ENCODE data around the gene TMCO6. TPM values are rescaled to one million over a fixed set of nuclear protein-coding genes. Genes with fewer than 3 reads are reported as not detected.

The TMCO6 gene
- total RNA-seq, 1 experiment from 2014 or later = 24.1 TPM

- H3K9me3 ChIP-seq (ENCODE audit: low read depth, low read length, poor library complexity, severe bottlenecking) = no peaks in the 10 kb centered on the region
- no peak overlapping the region for H3K27ac ChIP-seq (ENCODE audit: low read depth, low read length, poor library complexity, severe bottlenecking)
- no peaks in the 10 kb centered on the region for H3K27me3 ChIP-seq (replicated peaks; ENCODE audit: insufficient read depth, low read depth, low read length, poor library complexity)
- H3K36me3 ChIP-seq (ENCODE audit: insufficient read depth, low read length, poor library complexity, severe bottlenecking) = peaks cover 92% of the 10 kb centered on the region
- intact Hi-C loops (cut with micrococcal nuclease; ENCODE audit: unreplicated experiment) = no loop called here
- no peak for DNase-seq (ENCODE audit: low spot score)
- H3K4me1 ChIP-seq (ENCODE audit: insufficient read depth, low read length, poor library complexity, severe bottlenecking) = no peaks in the 10 kb centered on the region
- no peak overlapping the region for H3K4me3 ChIP-seq (ENCODE audit: low read depth, low read length, poor library complexity, severe bottlenecking)
- no peak for TF ChIP-seq EZH2 (IDR thresholded peaks at IDR 0.05; ENCODE audit: borderline replicate concordance, low read depth, low read length, poor library complexity, severe bottlenecking)
- TF ChIP-seq, protein P1, sequence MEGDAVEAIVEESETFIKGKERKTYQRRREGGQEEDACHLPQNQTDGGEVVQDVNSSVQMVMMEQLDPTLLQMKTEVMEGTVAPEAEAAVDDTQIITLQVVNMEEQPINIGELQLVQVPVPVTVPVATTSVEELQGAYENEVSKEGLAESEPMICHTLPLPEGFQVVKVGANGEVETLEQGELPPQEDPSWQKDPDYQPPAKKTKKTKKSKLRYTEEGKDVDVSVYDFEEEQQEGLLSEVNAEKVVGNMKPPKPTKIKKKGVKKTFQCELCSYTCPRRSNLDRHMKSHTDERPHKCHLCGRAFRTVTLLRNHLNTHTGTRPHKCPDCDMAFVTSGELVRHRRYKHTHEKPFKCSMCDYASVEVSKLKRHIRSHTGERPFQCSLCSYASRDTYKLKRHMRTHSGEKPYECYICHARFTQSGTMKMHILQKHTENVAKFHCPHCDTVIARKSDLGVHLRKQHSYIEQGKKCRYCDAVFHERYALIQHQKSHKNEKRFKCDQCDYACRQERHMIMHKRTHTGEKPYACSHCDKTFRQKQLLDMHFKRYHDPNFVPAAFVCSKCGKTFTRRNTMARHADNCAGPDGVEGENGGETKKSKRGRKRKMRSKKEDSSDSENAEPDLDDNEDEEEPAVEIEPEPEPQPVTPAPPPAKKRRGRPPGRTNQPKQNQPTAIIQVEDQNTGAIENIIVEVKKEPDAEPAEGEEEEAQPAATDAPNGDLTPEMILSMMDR (conservative IDR thresholded peaks at IDR 0.05; ENCODE audit: low read depth, low read length) = no peak
- ChIA-PET CTCF (no interaction called here), POLR2A (ENCODE audit: low non-redundant PET) (no interaction called here)
- BruUV-seq (replicated peaks) = no TSS peak
Measured at GRCh38 chr5:140672455-140673186, 33.4 kb downstream of the TMCO6 start.

DNA sequence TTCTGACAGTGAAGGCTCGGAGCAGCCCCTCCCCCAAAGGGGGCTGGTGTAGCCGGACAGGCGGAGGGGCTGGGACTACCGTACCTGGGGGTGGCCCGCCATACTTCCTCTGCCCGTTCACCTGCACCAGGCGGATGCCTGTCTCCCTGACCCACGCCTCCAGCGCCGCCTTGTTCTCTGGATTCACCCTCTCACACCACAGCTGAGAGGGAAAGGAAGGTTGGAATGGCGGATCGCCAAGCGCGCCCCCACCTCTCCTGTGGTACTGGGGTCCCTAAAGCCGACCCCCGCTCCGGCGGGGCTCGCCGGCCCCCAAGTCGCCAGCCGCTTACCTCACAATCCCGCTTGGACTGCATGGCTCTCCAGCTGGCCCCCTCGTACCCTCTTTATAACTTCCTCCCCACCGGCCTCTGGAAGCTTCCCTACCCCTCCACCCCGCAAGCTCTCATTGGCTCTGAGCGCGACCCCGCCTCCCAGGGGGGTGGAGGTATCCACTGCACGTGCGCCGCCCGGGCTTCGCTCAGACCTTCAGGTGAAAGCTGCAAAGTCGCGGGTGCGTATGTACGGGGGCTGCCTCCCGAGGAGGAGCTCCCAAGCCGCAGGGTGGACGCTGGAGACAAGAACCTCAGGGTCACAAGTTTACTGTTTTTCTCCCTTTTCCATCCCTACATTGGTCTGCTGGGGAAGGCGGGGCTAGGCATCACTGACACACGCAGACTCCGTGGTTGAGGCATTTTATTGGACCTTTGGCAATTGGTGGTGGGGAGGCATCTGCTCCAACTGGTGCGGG is 34.1 kb downstream of the TMCO6 start, which contains the start of gene DND1:
DND1 (minus strand) TSS at position 390 of the 790 bp plus-strand sequence; CDS start at position 356, 34 bp downstream.
- ChIA-PET CTCF (no interaction called here), POLR2A (ENCODE audit: low non-redundant PET) (no interaction called here)
- no peaks in the 10 kb centered on the region for H3K9me3 ChIP-seq (ENCODE audit: low read depth, low read length, poor library complexity, severe bottlenecking)
- no peaks in the 10 kb centered on the region for H3K27me3 ChIP-seq (replicated peaks; ENCODE audit: insufficient read depth, low read depth, low read length, poor library complexity)
- no peaks in the 10 kb centered on the region for H3K4me1 ChIP-seq (ENCODE audit: insufficient read depth, low read length, poor library complexity, severe bottlenecking)
- no peak within 1 kb of the TSS for H3K4me3 ChIP-seq (ENCODE audit: low read depth, low read length, poor library complexity, severe bottlenecking)
- H3K36me3 ChIP-seq (ENCODE audit: insufficient read depth, low read length, poor library complexity, severe bottlenecking) = peaks cover 85% of the 10 kb centered on the region
- no peak within 1 kb of the TSS for H3K27ac ChIP-seq (ENCODE audit: low read depth, low read length, poor library complexity, severe bottlenecking)
- DNase-seq (ENCODE audit: low spot score) = no peak
- BruUV-seq (replicated peaks) = no TSS peak
- no peak for TF ChIP-seq EZH2 (IDR thresholded peaks at IDR 0.05; ENCODE audit: borderline replicate concordance, low read depth, low read length, poor library complexity, severe bottlenecking)
- TF ChIP-seq, protein P1 (conservative IDR thresholded peaks at IDR 0.05; ENCODE audit: low read depth, low read length) = no peak
- intact Hi-C loops (cut with micrococcal nuclease; ENCODE audit: unreplicated experiment) = no loop called here

DNA sequence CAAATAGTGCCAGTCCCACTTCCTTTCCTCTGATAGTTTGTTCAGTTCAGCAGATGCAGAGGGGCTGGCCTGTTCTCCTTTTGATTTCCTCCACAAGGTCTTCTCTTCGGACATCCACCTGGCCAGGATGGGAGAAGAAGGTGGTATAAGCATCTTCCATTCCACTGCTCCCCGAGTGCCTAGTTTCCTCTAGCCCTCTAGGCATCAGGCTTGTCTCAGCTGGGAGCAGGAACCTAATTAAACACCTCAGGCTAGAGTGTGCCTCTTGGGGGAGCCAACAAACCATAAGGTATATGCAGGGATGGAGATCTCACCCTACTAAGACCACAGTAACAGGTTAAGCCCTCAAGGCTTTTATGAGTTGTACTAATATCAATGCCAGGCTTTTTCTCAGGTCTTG is 35.0 kb downstream of the TMCO6 start:
- CTCF ChIA-PET = no interaction called here
- Histone ChIP-seq H3K4me1 (ENCODE audit: insufficient read depth, low read length, poor library complexity, severe bottlenecking) (no peaks in the 10 kb centered on the region), H3K4me3 (ENCODE audit: low read depth, low read length, poor library complexity, severe bottlenecking) (no peak overlapping the region), H3K27me3 (replicated peaks; ENCODE audit: insufficient read depth, low read depth, low read length, poor library complexity) (no peaks in the 10 kb centered on the region), H3K36me3 (ENCODE audit: insufficient read depth, low read length, poor library complexity, severe bottlenecking) (peaks cover 77% of the 10 kb centered on the region), H3K9me3 (ENCODE audit: low read depth, low read length, poor library complexity, severe bottlenecking) (no peaks in the 10 kb centered on the region), H3K27ac (ENCODE audit: low read depth, low read length, poor library complexity, severe bottlenecking) (no peak overlapping the region)
- POLR2A ChIA-PET (ENCODE audit: low non-redundant PET) = interaction anchor here (0.6 kb wide), 1 partner anchor 16 kb away, joined by 6 read pairs; no protein-coding TSS in a partner anchor
- BruUV-seq (replicated peaks) = TSS peak; percentile 90
- intact Hi-C loops (cut with micrococcal nuclease; ENCODE audit: unreplicated experiment) = no loop called here
- no peak for DNase-seq (ENCODE audit: low spot score)
- TF ChIP-seq, protein P1 (conservative IDR thresholded peaks at IDR 0.05; ENCODE audit: low read depth, low read length) = no peak
- no peak for TF ChIP-seq EZH2 (IDR thresholded peaks at IDR 0.05; ENCODE audit: borderline replicate concordance, low read depth, low read length, poor library complexity, severe bottlenecking)

Measured in A673 (cell line).